ENCODE data around the gene GATA5.

GATA5 gene

GRCh38 chr20:62415354-62416111 is 60.3 kb downstream of the GATA5 start:
- Histone ChIP-seq H3K9me3 (ENCODE audit: control insufficient read depth, low read length) (no peaks in the 10 kb centered on the region), H3K36me3 (ENCODE audit: control insufficient read depth, insufficient read depth, low read length, severe bottlenecking) (no peaks in the 10 kb centered on the region), H3K4me3 (ENCODE audit: low read length) (no peak overlapping the region), H3K27me3 (replicated peaks; ENCODE audit: control insufficient read depth, insufficient read depth, low read length) (peaks cover 39% of the 10 kb centered on the region), H3K9ac (ENCODE audit: low read length) (no peak overlapping the region), H3K4me1 (ENCODE audit: control insufficient read depth, insufficient read depth, low read length) (no peaks in the 10 kb centered on the region)
- no peak for DNase-seq (ENCODE audit: low read depth)

- Histone ChIP-seq H3K36me3 (ENCODE audit: control insufficient read depth, insufficient read depth, low read length, severe bottlenecking) (no peaks in the 10 kb centered on the region), H3K27me3 (replicated peaks; ENCODE audit: control insufficient read depth, insufficient read depth, low read length) (peaks cover 28% of the 10 kb centered on the region), H3K4me1 (ENCODE audit: control insufficient read depth, insufficient read depth, low read length) (no peaks in the 10 kb centered on the region), H3K9me3 (ENCODE audit: control insufficient read depth, low read length) (no peaks in the 10 kb centered on the region), H3K9ac (ENCODE audit: low read length) (no peak overlapping the region), H3K4me3 (ENCODE audit: low read length) (no peak overlapping the region)
- no peak for DNase-seq (ENCODE audit: low read depth)
Observed at GRCh38 chr20:62413896-62414481, 61.8 kb downstream of the GATA5 start.

All from adipocyte (in vitro differentiated cells).